Measurements from ENCODE around the gene C12orf54.
A peak's percentile ranks its signal among the peaks of the same experiment; 100 is the strongest.
"Not testable (repeated sequence)": the region's sequence is repeated elsewhere in the genome, so short reads cannot be mapped to it uniquely, and the experiment has no call there.

C12orf54 gene

DNA sequence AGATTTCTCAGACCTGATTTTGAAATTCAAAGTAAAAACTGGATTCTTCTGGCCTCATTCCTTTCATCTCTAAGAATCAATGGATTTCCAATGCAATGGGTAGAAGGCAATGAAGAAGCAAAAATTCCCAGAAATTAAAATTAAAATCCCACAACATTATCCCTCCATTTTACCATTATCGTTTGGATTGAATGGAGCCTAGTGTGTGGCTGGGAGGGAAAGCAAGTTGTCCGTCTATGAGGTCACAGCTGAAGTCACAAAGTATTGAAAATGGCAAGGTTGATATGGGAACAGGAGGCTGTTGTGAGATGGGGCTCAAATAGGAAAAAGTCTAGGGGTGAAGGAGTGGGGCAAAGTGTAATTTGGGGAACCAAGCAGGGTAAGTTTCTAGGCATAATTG lies at the start of gene C12orf54:
TSS of gene C12orf54 (plus strand) at position 301 of the 400 bp plus-strand sequence. CDS start 799 bp downstream, outside the sequence.
- DNase-seq (ENCODE audit: low spot score), result no peak

DNA sequence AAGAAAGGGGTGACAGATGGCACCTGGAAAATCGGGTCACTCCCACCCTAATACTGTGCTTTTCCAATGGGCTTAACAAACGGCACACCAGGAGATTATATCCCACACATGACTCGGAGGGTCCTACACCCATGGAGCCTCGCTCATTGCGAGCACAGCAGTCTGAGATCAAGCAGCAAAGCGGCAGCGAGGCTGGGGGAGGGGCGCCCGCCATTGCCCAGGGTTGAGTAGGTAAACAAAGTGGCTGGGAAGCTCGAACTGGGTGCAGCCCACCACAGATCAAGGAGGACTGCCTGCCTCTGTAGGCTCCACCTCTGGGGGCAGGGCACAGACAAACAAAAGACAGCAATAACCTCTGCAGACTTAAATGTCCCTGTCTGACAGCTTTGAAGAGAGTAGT lies 48.3 kb upstream of the C12orf54 start:
- not testable (repeated sequence) for DNase-seq (ENCODE audit: low spot score)

DNA sequence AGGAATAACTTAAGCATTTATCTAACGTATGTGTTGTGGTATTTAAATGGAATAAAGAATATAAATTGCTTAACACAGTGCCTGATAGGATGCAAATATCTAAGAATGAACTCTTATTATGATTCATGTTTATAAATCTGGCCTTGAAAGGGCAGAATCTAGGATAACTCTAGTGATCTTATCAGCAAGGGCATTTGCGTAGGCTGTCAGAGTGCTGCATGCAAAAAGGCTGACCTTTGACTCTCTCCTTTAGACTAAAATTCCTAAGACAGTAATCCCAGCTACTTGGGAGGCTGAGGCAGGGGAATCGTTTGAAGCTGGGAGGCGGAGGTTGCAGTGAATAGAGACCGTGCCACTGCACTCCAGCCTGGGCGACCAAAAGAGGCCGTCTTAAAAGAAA lies 41.2 kb upstream of the C12orf54 start:
- no peak for DNase-seq (ENCODE audit: low spot score)

DNA sequence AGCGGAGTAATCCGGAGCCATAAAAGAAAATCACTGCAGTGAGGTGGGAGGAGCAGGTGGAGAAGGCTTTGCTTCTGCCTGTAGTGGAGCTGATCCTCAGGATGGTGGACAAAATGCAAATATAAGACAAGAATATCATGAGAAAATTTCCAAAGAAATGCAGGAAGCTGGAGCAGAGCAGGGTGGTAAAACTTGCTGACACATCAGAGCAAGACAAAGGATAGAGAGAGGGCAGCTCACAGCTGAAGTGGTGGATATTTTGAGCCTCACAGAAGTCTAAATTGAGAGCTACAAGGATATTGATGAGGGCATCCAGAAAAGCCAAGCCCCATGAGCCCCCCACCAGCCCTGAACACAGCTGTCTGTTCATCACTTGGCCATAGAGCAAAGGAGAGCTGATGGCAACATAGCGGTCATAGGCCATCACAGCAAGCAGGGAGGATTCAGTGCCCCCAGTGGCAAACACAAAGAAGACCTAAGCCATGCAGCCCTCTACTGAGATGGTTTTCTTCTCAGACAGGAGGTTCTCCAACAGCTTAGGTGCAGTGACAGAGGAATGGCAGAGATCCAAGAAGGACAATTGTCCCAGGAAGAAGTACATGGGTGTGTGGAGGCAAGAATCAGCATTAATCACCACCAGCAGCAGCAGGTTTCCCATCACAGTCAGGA lies 40.0 kb upstream of the C12orf54 start:
- peak; percentile 21 for DNase-seq (ENCODE audit: low spot score)

DNA sequence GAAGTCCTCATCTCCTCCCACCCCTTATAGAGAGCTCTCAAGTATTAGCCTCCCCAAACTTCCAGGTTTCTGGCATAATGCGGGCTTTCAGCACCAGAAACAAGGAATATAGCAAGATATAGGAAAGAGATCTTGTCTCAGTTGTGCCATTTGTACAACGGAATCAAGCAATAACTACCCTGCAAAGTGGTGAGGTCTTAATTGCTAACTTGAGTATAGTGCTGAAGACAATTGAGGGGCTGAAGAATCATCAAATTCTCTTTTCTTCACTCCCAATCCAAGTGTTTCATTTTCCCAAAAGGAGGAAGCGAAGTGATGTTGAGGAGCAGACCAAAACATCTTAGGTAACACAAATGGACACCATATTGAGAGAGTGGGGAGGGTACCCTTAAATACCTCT lies 36.8 kb upstream of the C12orf54 start:
- DNase-seq (ENCODE audit: low spot score), result no peak

DNA sequence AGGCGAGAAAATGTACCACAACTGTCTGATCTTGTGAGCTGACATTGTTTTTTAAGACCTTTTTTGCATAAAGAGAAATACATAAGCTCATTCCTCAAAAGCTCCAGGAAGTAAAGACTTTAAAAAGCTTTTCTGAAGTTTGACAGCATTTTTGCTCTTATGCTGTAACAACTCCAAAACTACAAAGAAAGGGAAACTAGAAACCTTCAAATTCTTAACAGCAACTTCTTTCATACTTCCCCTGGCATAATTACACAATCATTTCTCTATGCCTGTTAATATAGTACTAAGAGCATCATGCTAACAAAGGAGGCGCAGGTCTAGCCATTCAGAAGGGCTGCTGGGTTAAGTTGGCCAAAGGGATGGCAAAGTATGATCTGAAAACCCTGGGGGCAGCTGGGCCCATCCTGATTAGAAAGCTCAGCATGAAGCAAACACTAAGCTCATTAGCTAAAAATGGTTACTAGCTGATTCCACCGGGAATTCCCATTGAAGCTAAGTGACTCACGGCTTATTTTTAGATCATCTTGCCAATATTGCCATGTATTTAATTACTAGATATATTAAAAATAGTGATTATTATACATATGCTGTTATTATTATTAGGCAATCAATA lies 36.0 kb upstream of the C12orf54 start:
- DNase-seq (ENCODE audit: low spot score), result no peak

DNA sequence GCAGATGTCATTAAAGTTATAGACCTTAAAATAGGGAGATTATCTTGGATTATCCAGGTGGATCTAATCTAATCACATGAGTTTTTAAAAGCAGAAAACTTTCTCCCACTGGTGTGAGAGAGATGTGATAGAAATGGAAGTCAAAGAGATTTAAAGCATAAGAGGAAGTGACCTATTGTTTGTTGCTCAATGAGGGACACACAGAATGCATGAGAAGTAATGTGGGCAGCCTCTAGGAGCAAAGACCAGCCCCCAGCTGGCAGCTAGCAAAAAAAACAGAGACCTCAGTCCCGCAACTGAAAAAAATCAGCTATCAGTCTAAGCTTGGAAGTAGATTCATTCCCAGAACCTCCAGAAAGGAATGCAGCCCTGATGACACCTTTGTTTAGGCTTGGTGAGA lies 34.5 kb upstream of the C12orf54 start:
- no peak for DNase-seq (ENCODE audit: low spot score)

DNA sequence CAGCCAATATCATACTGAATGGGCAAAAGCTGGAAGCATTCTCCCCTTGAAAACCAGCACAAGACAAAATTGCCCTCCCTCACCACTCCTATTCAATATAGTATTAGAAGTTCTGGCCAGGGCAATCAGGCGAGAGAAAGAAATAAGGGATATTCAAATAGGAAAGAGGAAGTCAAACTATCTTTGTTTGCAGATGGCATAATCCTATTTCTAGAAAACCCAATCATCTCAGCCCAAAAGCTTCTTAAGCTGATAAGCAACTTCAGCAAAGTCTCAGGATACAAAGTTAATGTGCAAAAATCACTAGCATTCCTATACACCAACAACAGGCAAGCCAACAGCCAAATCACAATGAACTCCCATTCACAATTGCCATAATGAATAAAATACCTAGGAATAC lies 30.9 kb upstream of the C12orf54 start:
- no peak for DNase-seq (ENCODE audit: low spot score)

DNA sequence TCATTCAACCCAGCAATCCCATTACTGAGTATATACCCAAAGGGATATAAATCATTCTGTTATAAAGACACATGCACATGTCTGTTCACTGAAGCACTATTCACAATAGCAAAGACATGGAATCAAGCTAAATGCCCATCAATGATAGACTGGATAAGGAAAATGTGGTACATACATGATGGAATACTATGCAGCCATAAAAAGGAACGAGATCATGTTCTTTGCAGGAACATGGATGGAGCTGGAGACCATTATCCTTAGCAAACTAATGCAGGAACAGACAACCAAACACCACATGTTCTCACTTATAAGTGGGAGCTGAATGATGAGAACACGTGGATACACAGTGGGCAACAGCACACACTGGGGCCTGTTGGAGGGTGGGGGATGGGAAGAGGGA lies 29.3 kb upstream of the C12orf54 start:
- DNase-seq (ENCODE audit: low spot score), result not testable (repeated sequence)

DNA sequence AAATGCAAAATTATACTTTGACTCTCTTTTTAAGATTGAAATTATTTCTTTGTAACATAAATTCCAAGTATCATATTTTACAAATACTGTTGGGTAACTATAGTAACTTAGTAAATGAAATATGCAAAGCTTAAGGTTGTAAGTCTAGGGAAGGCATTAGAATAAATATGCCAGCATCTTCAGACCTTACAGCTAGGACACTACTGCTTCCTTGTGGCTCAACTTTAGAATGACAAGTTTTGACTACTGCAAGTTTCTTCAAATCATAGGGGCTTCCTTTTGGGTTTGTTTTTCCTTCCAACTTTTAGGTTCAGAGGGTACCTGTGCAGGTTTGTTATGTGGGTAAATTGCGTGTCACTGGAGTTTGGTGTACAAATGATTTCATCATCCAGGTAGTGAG lies 27.6 kb upstream of the C12orf54 start:
- no peak for DNase-seq (ENCODE audit: low spot score)

DNA sequence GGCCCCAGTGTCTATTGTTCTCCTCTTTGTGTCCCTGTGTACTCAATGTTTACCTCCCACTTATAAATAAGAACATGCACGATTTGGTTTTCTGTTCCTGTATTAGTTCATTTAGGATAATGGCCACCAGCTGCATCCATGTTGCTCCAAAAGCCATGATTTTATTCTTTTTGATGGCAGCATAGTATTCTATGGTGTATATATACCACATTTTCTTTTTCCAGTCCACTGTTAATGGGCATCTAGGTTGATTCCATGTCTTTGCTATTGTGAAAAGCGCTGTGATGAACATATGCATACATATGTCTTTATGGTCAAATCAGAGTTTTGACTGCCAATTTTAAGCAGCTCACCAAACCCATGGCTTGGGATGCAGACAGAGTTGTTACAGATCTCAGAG lies 27.2 kb upstream of the C12orf54 start:
- DNase-seq (ENCODE audit: low spot score), result no peak

DNA sequence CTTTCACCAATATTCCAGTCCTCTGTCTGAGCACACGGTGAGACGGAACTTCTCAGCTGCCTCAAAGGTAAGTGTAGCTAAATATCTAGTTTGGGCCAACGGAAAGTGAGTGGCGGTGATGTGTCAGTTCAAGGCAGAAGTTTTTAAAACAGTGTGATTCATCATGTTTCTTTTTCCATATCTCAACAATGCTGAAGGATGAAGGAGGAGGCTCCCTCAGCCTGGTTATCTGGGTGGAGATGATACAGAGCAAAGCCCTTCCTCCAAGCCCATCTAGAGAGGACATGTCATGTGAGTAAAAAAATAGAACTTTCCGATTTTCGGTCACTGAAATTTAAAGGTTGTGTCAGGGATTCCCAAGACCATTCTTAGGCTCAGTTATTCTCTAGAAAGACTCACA lies 23.0 kb upstream of the C12orf54 start:
- no peak for DNase-seq (ENCODE audit: low spot score)

DNA sequence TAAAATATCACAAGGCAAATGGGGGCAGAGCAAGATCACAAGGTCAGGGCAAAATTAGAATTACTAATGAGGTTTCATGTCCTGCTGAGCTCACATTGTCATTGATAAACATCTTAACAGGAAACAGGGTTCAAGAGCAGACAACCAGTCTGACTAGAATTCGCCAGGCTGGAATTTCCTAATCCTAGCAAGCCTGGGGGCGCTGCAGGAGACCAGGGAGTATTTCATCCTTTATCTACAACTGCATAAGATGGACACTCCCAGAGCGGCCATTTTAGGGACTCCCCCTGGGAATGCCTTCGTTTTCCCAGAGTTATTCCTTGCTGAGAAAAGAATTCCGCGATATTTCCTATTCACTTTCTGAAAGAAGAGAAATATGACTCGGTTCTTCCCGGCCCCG lies 13.3 kb upstream of the C12orf54 start:
- DNase-seq (ENCODE audit: low spot score), result not testable (repeated sequence)

DNA sequence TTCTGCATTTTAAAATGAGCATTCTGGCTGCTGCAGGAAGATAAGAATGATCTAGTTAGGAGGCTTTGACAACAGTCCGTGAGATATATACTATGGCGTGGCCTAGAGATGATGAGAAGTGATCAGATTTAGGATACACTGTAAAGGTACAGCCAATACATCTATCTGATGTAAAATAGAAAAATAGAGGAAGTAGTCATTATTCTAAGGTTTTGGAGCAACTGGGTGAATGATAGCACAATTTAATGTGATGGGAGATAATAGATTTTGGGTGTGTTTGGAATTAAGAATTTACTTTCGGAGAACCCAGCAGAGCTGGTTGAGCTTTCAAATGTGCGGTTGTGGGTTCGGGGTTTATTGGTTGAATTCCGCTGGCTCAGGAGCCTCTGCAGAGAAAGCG lies 10.0 kb upstream of the C12orf54 start, which contains the start of gene ANP32D:
TSS of gene ANP32D (plus strand) at position 301 of the 400 bp plus-strand sequence. CDS start 106 bp downstream, outside the sequence.
- no peak for DNase-seq (ENCODE audit: low spot score)

DNA sequence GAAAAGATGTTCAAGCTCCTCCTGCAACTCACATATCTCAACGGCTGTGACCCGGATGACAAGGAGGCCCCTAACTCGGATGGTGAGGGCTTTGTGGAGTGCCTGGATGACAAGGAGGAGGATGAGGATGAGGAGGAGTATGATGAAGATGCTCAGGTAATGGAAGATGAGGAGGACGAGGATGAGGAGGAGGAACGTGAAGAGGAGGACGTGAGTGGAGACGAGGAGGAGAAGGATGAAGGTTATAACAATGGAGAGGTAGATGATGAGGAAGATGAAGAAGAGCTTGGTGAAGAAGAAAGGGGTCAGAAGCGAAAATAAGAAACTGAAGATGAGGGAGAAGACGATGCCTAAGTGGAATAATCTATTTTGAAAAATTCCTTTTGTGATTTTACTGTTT lies 9.2 kb upstream of the C12orf54 start:
- no peak for DNase-seq (ENCODE audit: low spot score)

DNA sequence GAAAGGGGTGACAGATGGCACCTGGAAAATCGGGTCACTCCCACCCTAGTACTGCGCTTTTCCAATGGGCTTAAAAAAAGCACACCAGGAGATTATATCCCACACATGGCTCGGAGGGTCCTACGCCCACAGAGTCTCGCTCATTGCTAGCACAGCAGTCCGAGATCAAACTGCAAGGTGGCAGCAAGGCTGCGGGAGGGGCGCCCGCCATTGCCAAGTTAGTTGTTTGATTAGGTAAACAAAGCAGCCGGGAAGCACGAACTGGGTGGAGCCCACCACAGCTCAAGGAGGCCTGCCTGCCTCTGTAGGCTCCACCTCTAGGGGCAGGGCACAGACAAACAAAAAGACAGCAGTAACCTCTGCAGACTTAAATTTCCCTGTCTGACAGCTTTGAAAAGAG lies 7.8 kb upstream of the C12orf54 start:
- not testable (repeated sequence) for DNase-seq (ENCODE audit: low spot score)

DNA sequence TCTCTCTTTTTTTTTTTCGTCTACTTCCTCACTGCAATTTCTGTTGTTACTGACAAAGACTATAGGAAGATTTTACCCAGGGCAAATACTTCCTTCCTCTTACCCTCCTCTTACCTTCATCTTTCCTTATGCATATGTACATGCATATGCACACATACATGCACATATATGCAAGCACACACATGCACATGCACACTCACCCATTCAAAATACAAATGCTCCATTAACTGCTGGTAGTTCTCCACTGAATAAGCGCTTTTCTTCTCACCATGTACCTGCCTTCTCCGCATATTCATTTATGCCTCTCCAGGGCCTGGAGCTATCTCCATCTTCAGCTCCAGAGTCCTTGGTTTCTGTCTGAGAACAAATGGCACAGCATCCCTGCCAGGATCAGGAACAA lies 632 bp downstream of the C12orf54 start:
- DNase-seq (ENCODE audit: low spot score), result no peak

DNA sequence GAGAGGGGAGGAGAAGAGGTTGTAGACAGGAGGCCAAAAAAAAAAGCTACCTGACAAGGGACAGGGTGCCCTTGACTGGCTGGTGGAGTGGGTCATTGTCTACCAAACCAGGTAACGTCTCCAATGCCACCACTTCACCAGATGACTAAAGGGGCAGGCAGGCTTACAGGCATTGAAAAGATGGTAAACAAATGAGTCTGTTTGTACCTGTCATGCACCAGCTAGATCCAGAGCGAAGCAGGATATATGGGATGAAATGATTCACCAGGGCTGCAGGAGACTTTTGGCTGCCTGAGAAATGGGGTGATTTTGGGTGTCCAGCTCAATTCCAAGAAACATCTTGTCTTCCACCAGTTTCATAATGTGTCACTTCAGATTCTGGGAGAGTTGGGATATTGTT lies 4.0 kb downstream of the C12orf54 start:
- DNase-seq (ENCODE audit: low spot score), result no peak

DNA sequence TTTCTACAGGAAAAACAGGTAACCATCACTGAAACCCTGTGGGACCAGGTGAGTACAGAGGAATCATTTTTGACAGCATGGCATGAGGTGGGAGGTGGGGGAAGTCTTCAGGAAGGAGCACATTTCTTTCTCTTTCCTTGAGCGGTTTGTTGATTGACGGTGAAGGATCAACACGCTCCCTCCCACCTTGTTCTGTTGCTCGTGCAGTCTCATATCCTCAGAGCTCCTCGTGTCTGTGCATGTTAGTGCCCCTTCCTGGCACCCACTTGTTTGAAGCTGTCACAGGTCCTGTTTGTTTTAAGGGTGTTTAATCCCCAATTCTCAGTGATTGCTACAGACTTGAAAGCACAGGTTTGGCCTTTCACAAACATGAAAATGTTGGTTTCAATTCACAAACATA lies 4.4 kb downstream of the C12orf54 start:
- no peak for DNase-seq (ENCODE audit: low spot score)

DNA sequence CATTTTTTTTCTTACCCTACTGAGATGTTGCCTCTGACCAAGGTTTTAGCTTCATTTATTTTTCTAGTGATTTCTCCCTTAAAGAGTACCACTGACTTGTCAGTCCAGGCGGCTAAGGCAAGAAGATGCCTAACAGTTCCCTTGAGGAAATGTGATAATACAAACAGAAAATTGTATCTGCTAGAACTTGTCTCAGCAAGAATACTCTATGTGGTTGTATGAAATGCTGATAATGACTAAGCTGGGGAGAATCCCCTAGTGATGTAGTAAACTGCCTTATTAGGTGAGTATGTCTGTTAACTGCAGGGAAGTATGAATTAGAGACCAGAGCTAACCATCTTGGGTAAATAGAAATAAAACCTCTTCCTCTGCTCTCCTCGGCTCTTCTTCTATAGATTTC lies 6.7 kb downstream of the C12orf54 start:
- DNase-seq (ENCODE audit: low spot score), result no peak

DNA sequence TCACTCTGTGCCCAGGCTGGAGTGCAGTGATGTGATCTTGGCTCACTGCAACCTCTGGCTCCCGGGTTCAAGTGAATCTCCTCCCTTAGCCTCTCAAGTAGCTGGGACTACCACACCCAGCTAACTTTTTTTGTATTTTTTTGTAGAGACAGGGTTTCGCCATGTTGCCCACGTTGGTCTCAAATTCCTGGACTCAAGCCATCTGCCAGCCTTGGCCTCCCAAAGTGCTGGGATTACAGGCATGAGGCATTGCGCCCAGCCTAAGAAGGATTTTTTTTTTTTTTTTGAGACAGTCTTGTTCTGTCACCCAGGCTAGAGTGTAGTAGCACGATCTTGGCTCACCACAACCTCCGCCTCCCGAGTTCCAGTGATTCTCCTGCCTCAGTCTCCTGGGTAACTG lies 7.2 kb downstream of the C12orf54 start:
- DNase-seq (ENCODE audit: low spot score), result not testable (repeated sequence)

DNA sequence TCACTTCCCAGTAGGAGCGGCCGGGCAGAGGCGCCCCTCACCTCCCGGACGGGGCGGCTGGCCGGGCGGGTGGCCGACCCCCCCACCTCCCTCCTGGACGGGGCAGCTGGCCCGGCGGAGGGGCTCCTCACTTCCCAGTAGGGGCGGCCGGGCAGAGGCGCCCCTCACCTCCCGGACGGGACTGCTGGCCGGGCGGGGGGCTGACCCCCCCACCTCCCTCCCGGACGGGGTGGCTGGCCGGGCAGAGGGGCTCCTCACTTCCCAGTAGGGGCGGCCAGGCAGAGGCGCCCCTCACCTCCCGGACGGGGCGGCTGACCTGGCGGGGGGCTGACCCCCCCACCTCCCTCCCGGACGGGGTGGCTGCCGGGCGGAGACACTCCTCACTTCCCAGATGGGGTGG lies 18.0 kb downstream of the C12orf54 start:
- not testable (repeated sequence) for DNase-seq (ENCODE audit: low spot score)

DNA sequence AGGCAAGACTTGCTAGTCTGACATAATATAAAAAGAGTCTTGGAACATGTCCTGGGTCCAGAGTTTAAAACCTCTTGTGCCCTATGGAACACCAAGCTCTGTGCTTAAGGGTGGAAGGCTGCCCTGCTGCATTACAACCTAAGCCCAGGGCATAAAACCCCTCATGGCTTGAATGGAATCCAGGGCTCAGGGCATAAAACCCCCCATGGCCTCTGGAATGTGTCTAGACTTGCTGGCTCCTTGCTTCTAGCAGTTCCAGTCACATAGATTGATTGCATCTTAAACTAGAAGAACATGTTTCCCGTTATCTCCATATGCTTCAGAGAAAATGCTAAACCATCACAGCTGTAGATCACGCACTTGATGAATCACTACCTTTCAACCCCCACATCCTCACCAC lies 24.5 kb downstream of the C12orf54 start:
- not testable (repeated sequence) for DNase-seq (ENCODE audit: low spot score)

DNA sequence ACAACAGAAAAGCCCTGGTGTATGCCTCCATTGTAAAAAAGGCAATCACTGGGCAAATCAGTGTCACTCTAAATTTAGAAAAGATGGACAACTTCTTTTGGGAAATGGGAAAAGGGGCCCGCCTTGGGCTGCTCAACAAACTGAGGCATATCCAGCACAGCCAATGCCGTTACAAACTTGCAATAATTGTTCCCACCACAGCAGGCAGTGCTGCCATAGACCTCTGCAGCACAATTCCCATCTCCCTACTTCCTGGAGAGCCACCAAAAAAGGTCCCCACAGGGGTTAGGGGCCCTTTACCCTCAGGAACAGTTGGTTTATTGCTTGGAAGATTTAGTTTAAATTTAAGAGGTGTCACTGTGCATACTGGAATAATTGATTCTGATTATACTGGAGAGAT lies 26.7 kb downstream of the C12orf54 start:
- no peak for DNase-seq (ENCODE audit: low spot score)

Data from HuH-7 (cell line).